GM19025 (cell line): ENCODE measurements around the gene ZNF90.
"Not testable (repeated sequence)": the region's sequence is repeated elsewhere in the genome, so short reads cannot be mapped to it uniquely, and the experiment has no call there.

Experiments
- ATAC-seq: cut with Tn5 transposase; IDR thresholded peaks from one replicate; pipeline ENCODE4 v1.9.1; 2021; ENCODE audit warnings: mild to moderate bottlenecking, low read depth, moderate library complexity; ENCODE audit not compliant: unreplicated experiment

The ZNF90 gene

DNA sequence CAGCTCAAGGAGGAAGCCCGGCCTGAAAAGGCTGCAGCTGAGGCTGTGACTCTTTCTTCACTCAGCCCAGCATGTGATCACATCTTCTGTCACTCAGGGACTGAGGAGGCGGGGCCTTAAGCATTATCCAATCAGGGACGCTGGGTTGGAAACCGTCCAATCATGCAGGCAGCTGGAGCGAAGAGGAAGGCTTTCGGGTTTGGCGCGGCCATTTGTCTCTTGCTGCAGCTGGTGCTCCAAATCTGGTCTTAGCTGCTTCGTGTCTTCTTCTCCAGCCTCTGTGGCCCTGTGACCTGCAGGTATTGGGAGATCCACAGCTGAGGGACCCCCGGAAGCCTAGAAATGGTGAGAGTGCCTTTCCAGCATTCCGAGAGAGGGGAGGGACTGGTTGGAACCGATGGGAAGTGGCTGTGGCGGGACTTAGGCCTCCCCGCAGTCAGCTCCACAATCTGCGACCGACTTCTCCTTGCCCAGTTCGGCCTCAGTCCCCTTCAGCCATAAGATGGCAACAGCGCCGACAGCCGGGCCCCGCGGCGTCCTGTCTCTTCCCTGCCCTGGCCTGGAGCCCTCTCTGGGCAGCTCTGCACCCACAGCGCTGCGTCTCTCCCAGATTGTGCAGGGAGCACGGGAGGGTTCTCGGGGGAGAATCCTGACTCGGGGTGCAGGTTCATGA is at the start of gene ZNF90:
ZNF90 (plus strand) TSS at position 210 of the 673 bp plus-strand sequence; CDS start at position 343, 133 bp downstream.
- ATAC-seq = peak; percentile 89

DNA sequence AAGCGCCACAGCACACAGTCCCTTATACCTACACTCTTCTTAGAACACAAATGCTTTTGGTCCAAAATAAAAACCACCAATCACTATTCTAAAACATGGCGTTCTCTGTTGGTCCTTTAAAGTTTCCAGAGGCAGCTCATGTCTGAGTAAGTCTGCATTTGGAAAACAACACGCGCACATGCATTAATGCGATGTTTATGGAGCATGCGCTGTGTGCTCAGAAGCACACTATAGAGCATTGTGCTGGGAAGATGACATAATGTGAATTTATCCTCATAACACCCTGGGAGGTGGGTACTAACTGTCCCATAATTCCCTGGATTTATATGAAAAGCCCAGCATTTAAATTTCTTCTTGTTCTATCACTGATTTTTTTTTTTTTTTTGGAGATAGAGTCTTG is 49.2 kb upstream of the ZNF90 start:
- no peak for ATAC-seq

DNA sequence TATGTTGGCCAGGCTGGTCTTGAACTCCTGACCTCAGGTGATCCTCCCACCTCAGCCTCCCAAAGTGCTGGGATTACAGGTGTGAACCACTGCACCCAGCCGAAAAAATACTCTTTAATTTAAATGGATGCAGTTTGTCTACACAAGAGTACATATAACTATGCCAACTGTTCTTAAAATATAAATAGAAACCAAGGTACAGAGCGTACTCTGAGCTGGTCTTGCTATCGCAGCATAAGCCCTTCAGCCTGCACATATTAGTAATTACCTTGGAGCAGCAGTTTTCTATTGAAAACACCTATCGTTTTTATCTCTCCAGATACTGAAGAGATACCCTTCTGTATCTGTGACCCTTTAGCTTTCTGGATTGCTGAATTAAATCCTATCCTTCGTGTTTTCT is 41.9 kb upstream of the ZNF90 start:
- no peak for ATAC-seq

DNA sequence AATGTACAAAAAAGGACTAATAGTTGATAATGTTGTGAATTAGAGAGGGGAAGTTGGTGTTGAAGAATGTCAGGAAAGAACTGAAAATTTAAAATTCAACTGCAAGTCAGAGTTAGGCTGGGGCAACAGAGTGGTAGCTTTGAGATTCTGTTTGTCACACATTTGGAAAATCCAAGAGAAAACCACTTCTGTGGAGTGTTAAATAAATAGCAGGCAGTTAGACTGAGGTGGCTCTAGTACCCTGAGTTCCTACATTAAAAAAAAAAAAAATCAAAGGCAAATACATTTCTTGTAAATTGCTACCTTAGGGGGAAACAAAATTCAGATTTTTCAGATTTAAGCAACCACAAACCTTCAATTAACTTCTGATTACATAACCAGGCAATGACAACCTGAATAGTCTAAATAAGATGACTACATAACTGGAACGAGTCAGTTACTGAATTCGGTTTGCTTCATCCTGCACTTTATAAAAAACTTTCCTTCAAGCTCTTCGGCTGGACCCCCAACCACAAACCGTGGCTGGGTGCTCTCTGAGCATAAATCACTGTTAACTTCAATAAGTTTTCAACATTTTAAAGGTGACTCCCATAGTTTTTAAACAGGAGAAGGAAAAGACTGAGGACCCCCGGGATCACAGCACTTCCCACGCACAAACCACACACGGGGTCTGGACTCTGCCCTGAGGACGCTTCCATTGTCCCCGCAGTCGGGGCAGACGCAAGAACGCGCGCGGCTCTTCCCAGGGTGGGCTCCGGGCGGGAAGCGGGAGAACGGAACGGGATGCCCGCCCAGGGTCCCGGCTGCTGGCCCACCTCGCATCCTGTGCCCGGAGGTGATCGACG is 39.2 kb upstream of the ZNF90 start:
- ATAC-seq = no peak

DNA sequence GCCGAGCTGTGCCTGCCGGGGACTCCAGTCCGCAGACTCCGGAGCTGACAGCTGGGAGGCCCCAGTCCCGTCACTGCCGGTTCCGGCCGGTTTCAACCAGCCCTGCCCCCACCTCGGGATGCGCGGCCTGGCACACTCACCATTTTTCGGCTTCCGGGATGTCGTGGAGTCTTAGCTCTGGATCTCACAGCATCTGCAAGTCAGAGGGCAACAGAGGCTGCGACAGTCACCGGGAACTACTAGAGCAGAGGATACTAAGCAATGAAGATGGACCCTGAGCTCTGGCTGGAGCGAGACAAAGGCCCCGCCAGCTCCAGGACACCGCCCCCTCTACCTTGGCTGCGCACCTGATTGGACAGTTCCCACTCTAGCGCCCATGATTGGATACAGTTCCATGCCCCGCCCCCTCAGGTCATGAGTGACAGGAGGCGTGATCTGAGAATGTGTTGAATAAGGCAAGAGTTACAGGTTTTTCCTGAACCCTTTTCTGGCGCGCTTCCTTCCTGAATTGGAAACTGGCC is 38.5 kb upstream of the ZNF90 start, which contains the start of gene ZNF682:
ZNF682 (minus strand) TSS at position 303 of the 521 bp plus-strand sequence; CDS start at position 143, 160 bp downstream.
- ATAC-seq = peak; percentile 97

DNA sequence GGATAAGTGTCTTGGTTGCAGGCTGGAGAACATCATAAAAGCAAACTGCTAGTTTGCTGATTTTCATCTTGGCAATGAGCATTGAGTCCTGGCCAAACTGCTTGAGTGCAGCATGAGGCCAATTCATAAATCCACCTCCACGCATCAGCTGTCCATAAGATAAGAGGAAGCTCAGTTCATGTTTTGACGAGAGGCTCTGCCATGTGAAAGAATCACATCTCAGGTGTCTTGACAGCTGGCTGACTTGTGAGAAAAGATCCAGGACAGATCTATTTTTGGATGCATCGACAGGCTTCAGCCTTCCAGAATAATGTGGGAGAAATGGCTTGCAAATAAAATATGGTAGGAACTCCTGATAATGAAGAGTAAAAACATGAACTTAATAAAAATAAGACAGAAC is 33.1 kb upstream of the ZNF90 start:
- no peak for ATAC-seq

DNA sequence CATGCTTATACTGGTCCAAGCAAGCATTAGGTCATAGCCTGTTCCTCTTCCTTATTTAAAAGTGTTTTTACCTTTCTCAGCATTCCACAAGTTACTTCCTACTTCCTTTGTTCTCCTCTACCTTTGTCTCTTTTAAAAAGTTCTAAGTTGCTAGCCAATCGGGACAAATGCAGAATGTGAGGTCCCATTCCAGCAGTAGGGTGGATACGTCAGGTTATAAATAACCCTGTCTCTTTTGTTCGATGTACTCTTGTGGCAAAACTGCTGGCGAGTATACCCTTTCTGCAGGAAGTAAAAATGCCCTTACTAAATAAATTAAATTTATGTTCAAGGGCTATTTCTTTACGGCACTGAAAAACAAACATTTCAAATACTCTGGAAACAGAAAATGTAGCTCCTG is 32.1 kb upstream of the ZNF90 start:
- ATAC-seq = not testable (repeated sequence)

DNA sequence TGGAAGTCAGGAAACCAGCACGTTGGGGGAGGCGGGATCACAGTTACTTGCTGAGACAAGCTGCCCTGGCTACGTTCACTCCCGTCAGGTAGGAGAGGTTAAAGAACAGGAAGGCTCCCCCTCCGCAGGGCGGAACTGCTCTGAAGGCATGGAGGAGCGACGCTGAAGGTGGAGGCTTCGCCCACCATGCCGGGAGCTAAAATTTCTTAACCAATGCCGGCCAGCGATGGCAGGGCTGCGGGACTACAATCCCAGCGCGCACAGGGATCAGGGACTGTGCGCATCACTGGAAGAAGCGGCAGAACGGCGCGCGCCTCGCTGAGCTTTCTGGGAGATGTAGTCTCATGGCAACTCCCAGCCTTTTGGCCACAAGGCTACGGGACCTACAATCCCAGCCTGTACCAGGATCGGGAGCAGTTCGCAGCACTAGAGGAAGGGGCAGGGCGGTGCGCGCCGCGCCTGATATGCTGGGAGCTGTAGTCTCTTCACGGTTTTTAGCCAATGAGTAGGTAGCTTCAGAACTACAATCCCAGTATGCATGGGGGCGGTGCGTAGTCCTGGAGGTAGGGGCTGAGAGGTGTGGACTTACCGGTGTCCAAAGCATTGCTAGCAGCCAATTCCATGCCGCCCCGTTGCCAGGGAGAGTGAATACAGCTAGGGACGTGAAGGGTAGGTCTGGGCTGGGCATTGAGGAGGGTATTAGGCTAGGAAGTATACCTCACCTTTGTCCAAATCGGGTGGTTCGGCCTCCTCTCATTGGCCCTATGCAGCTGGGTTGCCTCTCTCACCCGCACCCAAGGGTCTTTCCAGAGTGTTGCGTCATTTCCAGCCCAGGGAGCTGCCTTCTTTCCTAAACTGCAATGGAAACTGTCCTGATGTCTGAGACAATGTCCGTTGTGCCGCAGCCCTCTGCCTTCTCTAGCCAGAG is 25.7 kb upstream of the ZNF90 start:
- ATAC-seq = peak; percentile 94

DNA sequence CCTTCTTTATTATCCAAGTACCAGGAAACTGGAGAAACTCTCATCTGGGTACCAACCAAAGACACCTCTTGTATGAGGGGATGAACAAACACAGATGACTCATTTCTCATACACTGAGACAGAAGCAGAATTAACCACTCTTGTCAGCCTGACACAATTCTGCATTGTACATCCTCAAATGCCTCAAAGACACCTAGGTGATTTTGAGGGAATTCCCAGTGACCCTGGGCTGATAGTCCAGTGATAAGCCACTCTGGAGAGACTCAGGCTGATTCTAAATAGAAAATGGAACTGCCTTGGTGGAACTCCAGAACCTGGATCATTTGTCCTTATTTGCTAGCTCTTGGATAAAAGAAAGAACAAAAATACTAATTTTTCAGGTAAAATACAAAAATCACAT is 19.1 kb upstream of the ZNF90 start:
- not testable (repeated sequence) for ATAC-seq

DNA sequence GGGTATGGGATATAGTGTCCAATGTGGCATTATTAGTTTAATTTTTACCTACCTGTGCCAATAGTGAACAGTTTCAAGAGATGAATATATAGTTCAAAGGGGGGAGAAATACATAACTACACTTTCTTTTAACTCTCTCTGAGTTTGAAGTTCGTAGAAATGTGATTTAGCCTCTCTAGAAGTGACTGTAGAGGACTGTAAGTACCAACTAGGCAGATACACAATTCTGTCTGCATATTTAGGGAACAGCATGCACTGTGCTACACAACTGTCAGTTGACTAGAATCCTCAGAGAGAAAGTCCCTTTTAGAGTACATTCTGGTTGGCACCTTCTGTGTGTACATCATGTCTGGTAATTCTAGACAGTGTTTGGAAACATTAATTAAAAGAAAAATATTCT is 17.5 kb upstream of the ZNF90 start:
- no peak for ATAC-seq

DNA sequence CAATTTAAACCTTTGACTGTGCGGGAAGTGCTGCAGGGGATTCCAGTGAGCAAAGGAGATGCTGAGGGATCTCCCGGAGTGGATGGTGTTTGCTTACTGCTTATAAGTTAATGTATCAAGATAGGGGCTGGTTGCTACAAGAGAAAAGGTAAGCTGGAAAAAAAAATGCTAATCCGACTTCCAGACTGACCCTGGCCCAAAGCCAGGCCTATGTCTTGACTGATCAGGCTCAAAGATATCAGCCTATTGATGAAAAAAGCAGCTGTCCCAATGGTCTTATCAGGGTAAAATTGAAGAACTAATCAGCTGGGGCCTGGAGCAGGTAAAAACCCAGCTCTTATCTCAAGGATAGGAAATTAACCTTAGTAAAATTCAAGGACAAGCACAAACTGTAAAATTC is 10.9 kb upstream of the ZNF90 start:
- ATAC-seq = no peak

DNA sequence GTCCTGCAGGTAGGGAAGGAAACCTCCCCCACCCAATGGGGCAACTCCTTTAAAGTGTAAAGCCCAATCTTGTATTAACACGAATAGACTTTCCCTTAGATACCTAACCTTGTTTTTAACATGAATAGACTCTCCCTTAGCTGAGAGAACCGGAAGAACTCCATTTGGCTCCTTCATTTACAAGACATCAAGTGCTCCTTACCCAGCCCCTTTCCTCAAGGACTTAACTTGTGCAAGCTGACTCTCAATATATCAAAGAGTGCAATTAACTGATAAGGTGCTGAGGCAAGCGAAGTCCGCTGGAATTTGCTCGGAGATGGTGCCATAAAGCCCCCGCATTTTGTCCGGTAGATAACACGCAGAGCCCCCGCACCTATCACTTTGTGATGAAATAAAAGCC is 9.9 kb upstream of the ZNF90 start:
- ATAC-seq = no peak

DNA sequence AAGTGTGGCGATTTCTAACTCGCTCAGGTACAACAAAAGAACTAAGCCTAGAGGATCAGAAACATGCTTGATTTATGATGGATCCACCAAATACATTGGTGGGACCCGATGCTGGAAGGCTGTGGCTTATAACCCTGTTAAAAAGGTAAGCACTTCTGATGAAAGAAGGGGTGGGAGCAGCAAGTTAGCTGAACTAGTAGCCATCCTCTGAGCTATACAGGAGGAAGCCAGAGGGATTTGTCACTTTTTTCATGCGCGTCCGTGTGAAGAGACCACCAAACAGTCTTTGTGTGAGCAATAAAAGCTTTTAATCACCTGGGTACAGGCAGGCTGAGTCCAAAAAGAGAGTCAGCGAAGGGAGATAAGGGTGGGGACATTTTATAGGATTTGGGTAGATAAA is 9.2 kb upstream of the ZNF90 start:
- not testable (repeated sequence) for ATAC-seq

DNA sequence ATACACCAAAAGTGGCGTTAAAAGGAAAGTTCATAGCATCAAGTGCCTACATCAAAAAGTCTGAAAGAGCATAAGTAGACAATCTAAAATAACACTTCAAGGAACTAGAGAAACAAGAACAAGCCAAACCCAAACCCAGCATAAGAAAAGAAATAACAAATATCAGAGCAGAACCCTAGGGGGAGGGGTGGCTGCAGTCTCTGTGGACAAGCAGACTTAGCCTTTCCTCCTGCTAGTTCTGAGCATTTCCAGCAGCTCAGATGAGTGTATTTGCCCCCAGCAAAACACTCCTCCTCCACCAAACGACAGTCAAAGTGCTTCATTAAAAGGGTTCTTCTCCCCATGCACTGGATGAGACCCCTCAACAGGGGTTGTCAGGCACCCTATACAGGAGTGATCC is 7.1 kb upstream of the ZNF90 start:
- no peak for ATAC-seq

DNA sequence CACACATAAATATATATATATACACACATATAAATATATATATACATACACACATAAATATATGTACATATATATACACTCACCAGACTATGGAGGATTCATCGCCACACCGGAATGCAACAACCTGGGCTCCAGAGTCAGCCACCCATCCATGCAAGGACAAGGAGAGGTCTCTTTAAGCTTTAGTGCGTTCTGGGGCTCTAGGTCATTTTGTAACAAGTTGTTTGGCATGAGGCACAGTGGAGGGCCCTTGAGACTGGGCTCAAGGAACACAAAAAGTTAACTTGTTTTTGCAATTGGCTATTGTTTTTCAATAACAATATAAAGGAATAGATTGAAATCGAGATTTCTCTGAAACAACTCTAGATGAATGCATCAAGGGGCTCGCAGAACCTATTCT is 4.9 kb upstream of the ZNF90 start:
- ATAC-seq = no peak

DNA sequence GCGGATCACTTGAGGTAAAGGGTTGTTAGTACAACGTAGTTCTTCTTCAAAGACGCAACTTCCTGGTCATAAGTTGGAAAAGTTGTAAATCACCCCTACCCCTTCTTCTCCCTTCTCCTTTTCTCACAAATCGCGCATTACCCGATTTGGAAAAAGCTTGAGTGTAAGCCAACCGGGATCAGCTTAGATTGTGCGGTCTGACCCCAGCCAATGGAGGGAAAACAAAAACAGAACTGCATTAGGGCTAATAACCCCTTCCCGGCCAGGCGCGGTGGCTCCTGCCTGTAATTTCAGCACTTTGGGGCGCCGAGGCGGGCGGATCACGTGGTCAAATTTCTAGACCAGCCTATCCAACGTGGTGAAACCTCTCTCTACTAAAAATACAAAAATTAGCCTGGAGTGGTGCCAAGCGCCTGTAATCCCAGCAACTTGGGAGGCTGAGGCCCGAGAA is 806 bp downstream of the ZNF90 start:
- no peak for ATAC-seq

DNA sequence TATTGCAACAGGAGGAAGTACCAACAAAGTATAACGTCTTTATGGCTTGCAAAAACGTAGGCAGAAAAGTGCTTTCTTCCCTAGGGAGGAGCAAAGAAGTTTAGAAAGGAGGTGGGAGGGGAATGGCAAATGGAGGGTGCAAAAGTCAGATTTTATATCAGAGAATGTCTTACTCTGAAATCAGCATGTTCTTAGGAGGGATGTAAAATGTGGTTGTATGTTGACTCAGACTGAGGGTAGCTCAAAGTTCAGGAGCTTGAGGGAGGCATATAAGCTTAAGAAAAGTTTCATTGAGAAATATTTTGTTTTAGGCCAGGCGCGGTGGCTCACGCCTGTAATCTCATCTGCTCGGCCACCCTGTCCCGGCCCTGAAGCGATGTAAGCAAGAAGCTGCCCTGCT is 1.7 kb downstream of the ZNF90 start:
- no peak for ATAC-seq

DNA sequence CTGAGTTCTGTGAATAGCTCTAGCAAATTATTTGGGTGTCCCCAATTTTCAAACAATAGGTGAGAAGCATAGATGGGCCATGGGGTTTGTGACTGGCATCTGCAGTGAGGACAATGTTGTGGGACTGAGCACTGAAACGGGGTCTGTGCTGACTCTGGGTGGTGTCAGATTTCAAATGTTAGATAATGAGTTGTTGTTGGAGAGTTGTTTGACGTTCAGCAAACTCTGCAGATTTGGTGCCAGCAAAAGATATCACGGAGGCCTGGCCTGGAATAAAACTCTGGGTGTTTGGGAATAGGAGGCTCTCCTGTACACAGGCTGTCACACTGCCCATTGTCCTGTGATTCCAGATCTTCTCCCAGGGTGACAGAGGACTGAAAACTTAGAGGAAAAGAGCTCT is 2.9 kb downstream of the ZNF90 start:
- ATAC-seq = no peak

DNA sequence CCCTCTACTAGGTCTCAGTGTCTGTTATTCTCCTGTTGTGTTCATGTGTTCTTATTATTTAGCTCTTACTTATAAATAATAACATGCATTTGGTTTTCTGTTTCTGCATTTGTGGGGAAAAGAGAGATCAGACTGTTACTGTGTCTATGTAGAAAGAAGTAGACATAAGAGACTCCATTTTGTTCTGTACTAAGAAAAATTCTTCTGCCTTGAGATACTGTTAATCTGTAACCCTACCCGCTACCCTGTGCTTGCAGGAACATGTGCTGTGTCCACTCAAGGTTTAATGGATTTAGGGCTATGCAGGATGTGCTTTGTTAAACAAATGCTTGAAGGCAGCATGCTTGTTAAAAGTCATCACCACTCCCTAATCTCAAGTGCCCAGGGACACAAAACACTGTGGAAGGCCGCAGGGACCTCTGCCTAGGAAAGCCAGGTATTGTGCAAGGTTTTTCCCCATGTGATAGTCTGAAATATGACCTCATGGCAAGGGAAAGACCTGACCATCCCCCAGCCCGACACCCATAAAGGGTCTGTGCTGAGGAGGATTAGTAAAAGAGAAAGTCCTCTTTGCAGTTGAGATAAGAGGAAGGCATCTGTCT is 4.5 kb downstream of the ZNF90 start:
- not testable (repeated sequence) for ATAC-seq

DNA sequence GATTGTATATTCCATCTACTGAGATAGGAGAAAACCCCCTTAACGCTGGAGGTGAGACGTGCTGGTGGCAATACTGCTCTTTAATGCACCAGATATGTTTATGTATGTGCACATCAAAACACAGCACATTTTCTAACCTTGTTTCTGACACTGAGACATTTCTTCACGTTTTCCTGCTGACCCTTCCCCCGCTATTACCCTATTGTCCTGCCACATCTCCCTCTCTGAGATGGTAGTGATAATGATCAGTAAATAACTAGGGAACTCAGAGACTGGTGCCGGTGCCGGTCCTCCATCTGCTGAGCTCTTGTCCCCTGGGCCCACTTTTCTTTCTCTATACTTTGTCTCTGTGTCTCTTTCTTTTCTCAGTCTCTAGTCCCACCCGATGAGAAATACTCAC is 5.1 kb downstream of the ZNF90 start:
- ATAC-seq = not testable (repeated sequence)
